Measurements from ENCODE around the gene PITPNB.

PITPNB gene

DNA sequence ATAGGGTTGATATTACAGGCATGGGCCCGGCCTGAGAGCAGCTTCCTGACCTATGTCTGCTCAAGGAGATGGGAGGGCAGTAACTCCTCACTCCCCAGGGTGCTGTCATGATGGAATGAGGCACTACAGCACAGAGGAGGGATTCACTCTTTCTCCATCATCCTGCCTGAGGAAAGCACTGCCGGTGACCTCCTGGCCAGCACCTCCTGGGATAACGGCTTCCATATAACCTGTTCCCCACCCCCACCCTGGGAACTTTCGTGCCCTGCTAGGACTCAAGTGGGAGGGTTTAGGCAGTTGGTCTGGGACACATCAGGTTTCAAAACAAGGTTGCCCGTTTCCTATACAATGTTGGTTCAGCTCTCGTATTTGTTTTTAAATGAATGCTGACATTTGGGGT is 74.8 kb downstream of the PITPNB start:
- DNase-seq = peak in 1 of 2 donors; percentile 5
- peaks cover 0 to 11% (median 0%) of the 10 kb centered on the region in 4 donors for H3K4me1 ChIP-seq
- intact Hi-C loops (cut with DNase I; ENCODE audit: low total_unique reads) = no loop called here
- no peaks in the 10 kb centered on the region for H3K9me3 ChIP-seq
- H3K36me3 ChIP-seq = peaks cover 0 to 44% (median 6%) of the 10 kb centered on the region in 3 donors
- no peaks in the 10 kb centered on the region for H3K27me3 ChIP-seq
- no peak overlapping the region for H3K27ac ChIP-seq
- H3K4me3 ChIP-seq = no peak overlapping the region
- no peak for TF ChIP-seq CTCF (IDR thresholded peaks at IDR 0.05)

GRCh38 chr22:27843441-27843840 is 75.6 kb downstream of the PITPNB start:
- TF ChIP-seq CTCF (IDR thresholded peaks at IDR 0.05) = no peak

DNA sequence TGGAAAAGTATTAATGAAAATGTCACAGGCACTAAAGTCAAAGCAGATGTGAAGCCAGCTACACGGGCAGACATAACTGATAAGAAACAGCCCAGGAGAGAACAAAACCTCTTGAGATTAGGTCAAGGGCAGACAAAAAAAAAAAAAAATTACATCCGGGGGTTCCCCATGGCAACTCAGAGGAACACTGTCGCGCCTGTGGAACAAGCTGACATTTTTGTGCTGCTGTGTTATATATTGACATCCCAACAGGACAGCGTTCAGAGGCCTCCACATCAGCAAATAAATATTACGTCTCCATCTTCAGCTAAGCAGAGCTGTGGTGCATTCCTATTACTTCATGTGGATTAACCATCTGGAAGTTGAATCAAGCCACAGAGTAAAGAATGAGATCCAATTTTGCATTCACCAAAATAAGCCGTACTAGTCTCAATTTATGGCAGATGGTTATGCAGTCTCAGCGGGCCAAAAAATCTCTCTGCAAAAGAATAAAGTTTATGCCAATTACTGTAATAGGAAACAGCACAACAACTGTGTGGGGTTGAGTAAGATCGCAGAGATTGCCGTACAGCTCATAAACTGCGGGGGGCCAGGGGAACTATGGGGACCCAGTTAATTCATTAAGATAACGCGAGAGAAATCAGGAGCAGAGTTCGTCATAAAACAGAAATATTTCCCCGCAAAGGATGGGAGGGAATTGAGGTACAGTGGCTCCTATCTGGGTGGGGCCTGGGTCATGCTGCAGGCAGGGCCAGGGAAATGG is 76.2 kb downstream of the PITPNB start:
- intact Hi-C loops (cut with DNase I; ENCODE audit: low total_unique reads) = no loop called here
- H3K36me3 ChIP-seq = peaks cover 0 to 34% (median 0%) of the 10 kb centered on the region in 3 donors
- no peaks in the 10 kb centered on the region for H3K27me3 ChIP-seq
- H3K9me3 ChIP-seq = no peaks in the 10 kb centered on the region
- H3K4me3 ChIP-seq = no peak overlapping the region
- DNase-seq = peak in 1 of 2 donors; percentile 21
- H3K27ac ChIP-seq = no peak overlapping the region
- peaks cover 0 to 9% (median 0%) of the 10 kb centered on the region in 4 donors for H3K4me1 ChIP-seq
- TF ChIP-seq CTCF (IDR thresholded peaks at IDR 0.05) = no peak

More at GRCh38 chr22:27843441-27843840, 75.6 kb downstream of the PITPNB start:
- Histone ChIP-seq H3K9me3 (no peaks in the 10 kb centered on the region), H3K4me3 (no peak overlapping the region), H3K27me3 (no peaks in the 10 kb centered on the region), H3K27ac (no peak overlapping the region), H3K4me1 (peaks cover 0 to 9% (median 0%) of the 10 kb centered on the region in 4 donors), H3K36me3 (peaks cover 0 to 38% (median 5%) of the 10 kb centered on the region in 3 donors)
- DNase-seq = peak in 1 of 2 donors; percentile 16
- intact Hi-C loops (cut with DNase I; ENCODE audit: low total_unique reads) = no loop called here

DNA sequence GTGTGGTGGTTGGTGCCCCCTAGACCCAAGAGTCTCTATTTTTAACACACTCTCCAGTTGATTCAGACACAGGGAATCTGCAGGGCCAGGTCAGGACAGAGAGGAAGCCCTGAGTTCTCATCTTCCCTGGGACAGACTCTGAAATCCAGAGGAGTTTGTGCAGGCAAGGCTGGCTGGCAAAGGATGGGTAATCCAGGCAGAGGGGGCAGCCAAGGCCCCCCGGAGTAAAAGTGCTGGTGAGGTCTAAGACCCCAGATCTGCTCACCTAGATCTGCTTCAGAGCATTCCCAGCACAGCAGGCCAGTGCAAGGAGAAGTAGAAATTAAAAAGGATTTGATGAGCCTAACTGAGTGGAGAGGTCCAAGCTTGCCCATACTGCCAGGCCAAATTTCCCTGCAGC is 76.9 kb downstream of the PITPNB start:
- H3K27ac ChIP-seq = no peak overlapping the region

GRCh38 chr22:27840436-27840835 is 78.6 kb downstream of the PITPNB start:
- H3K36me3 ChIP-seq = peaks cover 0 to 13% (median 0%) of the 10 kb centered on the region in 3 donors
- no peaks in the 10 kb centered on the region for H3K27me3 ChIP-seq
- H3K9me3 ChIP-seq = no peaks in the 10 kb centered on the region
- H3K27ac ChIP-seq = no peak overlapping the region
- intact Hi-C loops (cut with DNase I; ENCODE audit: low total_unique reads) = no loop called here
- peaks cover 0 to 9% (median 0%) of the 10 kb centered on the region in 4 donors for H3K4me1 ChIP-seq
- DNase-seq = no peak
- no peak overlapping the region for H3K4me3 ChIP-seq
- TF ChIP-seq CTCF (IDR thresholded peaks at IDR 0.05) = no peak

More for the DNA sequence above, 76.9 kb downstream of the PITPNB start:
- H3K4me1 ChIP-seq = peaks cover 0 to 9% (median 0%) of the 10 kb centered on the region in 4 donors
- H3K9me3 ChIP-seq = no peaks in the 10 kb centered on the region
- TF ChIP-seq CTCF (IDR thresholded peaks at IDR 0.05) = no peak
- H3K4me3 ChIP-seq = no peak overlapping the region
- no peaks in the 10 kb centered on the region for H3K27me3 ChIP-seq
- DNase-seq = no peak
- peaks cover 0 to 28% (median 0%) of the 10 kb centered on the region in 3 donors for H3K36me3 ChIP-seq
- intact Hi-C loops (cut with DNase I; ENCODE audit: low total_unique reads) = no loop called here

Data from tibial artery (tissue), 4 donors.